ENCODE measurements around the gene FAT2.

FAT2 gene

GRCh38 chr5:151551985-151552384 lies 39.1 kb downstream of the FAT2 start:
- no peak for DNase-seq

GRCh38 chr5:151550146-151550545 lies 41.0 kb downstream of the FAT2 start:
- DNase-seq: no peak

GRCh38 chr5:151549713-151550112 lies 41.4 kb downstream of the FAT2 start:
- DNase-seq: no peak

GRCh38 chr5:151547364-151547763 lies 43.8 kb downstream of the FAT2 start:
- peak; percentile 9 for DNase-seq

- DNase-seq: no peak
Observed at GRCh38 chr5:151541571-151541970, 49.6 kb downstream of the FAT2 start.

All from activated CD4-positive, alpha-beta T cell treated with anti-CD3 and anti-CD28 coated beads, Interleukin-10, Interleukin-2, amounts not matched to agents 100 ng/mL and 50 ng/mL, durations not matched to agents 16 hours and 8 hours (primary cell).